ENCODE data around the gene CDC27.
A peak's percentile ranks its signal among the peaks of the same experiment; 100 is the strongest.
"Not testable (repeated sequence)": the region's sequence is repeated elsewhere in the genome, so short reads cannot be mapped to it uniquely, and the experiment has no call there.

CDC27 gene

DNA sequence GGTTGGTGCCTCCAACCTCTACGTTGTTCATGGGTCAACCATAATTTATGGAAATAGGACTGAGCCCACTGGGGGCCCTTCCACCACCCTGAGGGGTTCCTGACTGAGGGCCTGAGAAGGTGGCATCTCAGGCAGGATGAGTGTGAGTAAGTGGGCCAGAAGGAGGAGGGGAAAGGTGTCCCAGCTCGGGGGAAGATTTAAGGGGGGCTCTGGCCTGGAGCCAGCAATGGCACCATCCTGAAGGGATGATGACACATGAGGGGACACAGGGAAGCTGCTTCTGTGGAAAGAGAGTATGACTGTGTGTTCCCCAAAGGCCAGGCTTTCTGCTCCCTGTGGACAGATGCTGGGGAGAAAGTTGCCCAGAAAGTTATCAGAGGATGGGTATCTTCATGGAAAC lies 38.8 kb upstream of the CDC27 start:
- Histone ChIP-seq H3K27ac (no peak overlapping the region), H3K4me3 (ENCODE audit: low read depth, low read length) (no peak overlapping the region), H3K27me3 (replicated peaks) (no peaks in the 10 kb centered on the region), H3K36me3 (replicated peaks) (no peaks in the 10 kb centered on the region)
- DNase-seq = no peak
- in situ Hi-C loops (cut with HindIII; ENCODE audit: low pct_ligation_motif_present, low sequenced_read_pairs) = no loop called here
- TF ChIP-seq, protein P1, sequence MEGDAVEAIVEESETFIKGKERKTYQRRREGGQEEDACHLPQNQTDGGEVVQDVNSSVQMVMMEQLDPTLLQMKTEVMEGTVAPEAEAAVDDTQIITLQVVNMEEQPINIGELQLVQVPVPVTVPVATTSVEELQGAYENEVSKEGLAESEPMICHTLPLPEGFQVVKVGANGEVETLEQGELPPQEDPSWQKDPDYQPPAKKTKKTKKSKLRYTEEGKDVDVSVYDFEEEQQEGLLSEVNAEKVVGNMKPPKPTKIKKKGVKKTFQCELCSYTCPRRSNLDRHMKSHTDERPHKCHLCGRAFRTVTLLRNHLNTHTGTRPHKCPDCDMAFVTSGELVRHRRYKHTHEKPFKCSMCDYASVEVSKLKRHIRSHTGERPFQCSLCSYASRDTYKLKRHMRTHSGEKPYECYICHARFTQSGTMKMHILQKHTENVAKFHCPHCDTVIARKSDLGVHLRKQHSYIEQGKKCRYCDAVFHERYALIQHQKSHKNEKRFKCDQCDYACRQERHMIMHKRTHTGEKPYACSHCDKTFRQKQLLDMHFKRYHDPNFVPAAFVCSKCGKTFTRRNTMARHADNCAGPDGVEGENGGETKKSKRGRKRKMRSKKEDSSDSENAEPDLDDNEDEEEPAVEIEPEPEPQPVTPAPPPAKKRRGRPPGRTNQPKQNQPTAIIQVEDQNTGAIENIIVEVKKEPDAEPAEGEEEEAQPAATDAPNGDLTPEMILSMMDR (IDR thresholded peaks at IDR 0.05; ENCODE audit: low read depth, low read length, missing control alignments) = no peak

GRCh38 chr17:47225911-47226688 lies 37.0 kb upstream of the CDC27 start:
- in situ Hi-C loops (cut with HindIII; ENCODE audit: low pct_ligation_motif_present, low sequenced_read_pairs) = no loop called here
- no peak for DNase-seq

GRCh38 chr17:47225436-47225858 lies 36.4 kb upstream of the CDC27 start:
- Histone ChIP-seq H3K36me3 (replicated peaks) (no peaks in the 10 kb centered on the region), H3K27me3 (replicated peaks) (no peaks in the 10 kb centered on the region), H3K27ac (peak overlapping the region; percentile 89), H3K4me3 (ENCODE audit: low read depth, low read length) (no peak overlapping the region)
- TF ChIP-seq, protein P1 (IDR thresholded peaks at IDR 0.05; ENCODE audit: low read depth, low read length, missing control alignments) = no peak
- peak; percentile 91 for DNase-seq
- in situ Hi-C loops (cut with HindIII; ENCODE audit: low pct_ligation_motif_present, low sequenced_read_pairs) = no loop called here

More at GRCh38 chr17:47225911-47226688, 37.0 kb upstream of the CDC27 start:
- Histone ChIP-seq H3K36me3 (replicated peaks) (no peaks in the 10 kb centered on the region), H3K27ac (peak overlapping the region; percentile 89), H3K4me3 (ENCODE audit: low read depth, low read length) (no peak overlapping the region), H3K27me3 (replicated peaks) (no peaks in the 10 kb centered on the region)
- TF ChIP-seq, protein P1 (IDR thresholded peaks at IDR 0.05; ENCODE audit: low read depth, low read length, missing control alignments) = no peak

DNA sequence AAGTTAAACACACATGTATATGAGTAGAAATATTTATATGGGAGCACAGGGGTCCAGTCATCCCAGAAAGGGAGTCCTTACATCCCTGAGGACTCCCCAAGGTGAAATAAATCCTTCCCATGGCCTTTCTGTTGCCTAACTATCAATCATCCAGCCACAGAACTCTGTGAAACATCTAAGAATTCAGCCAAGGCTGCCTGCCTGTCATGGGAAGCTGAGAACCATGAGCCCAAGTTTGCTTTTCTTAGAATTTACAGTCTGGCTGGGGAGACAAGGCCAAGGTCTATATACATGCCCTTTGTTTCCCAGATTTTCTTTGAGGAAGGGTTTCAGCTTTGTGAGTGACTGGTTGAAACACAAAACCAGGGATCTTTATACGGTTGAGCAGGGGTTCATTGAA lies 35.9 kb upstream of the CDC27 start:
- Histone ChIP-seq H3K36me3 (replicated peaks) (no peaks in the 10 kb centered on the region), H3K27ac (peak overlapping the region; percentile 89), H3K27me3 (replicated peaks) (no peaks in the 10 kb centered on the region), H3K4me3 (ENCODE audit: low read depth, low read length) (no peak overlapping the region)
- no peak for DNase-seq
- TF ChIP-seq, protein P1 (IDR thresholded peaks at IDR 0.05; ENCODE audit: low read depth, low read length, missing control alignments) = no peak
- in situ Hi-C loops (cut with HindIII; ENCODE audit: low pct_ligation_motif_present, low sequenced_read_pairs) = no loop called here

- H3K27ac ChIP-seq; in situ Hi-C loops (cut with HindIII; ENCODE audit: low pct_ligation_motif_present, low sequenced_read_pairs); DNase-seq; H3K27me3 ChIP-seq (replicated peaks); H3K4me3 ChIP-seq (ENCODE audit: low read depth, low read length); H3K36me3 ChIP-seq (replicated peaks): not testable (repeated sequence)
Observed at GRCh38 chr17:47224077-47224476, 35.0 kb upstream of the CDC27 start.

DNA sequence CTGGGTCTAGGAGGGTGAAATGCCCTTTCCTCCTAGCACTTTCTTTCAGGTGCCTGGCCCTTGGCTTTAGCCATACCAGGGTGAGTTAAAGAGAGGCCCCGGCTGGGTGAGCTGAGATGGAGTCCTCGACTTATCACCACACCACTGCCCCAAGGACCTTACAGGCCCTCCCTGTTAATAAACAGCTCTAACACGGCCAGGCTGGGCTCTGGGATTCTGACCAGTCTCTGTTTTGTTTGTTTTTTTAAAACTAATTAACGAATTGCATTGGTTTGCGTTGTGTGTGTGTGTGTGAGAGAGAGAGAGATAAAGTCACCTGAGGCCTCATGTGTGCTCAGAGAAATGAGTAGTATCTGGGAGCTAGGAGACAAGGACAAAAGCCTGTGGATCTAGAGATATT lies 34.4 kb upstream of the CDC27 start:
- H3K4me3 ChIP-seq (ENCODE audit: low read depth, low read length) = no peak overlapping the region
- no peaks in the 10 kb centered on the region for H3K36me3 ChIP-seq (replicated peaks)
- no peak for DNase-seq
- no peaks in the 10 kb centered on the region for H3K27me3 ChIP-seq (replicated peaks)
- TF ChIP-seq, protein P1 (IDR thresholded peaks at IDR 0.05; ENCODE audit: low read depth, low read length, missing control alignments) = no peak
- H3K27ac ChIP-seq = no peak overlapping the region
- in situ Hi-C loops (cut with HindIII; ENCODE audit: low pct_ligation_motif_present, low sequenced_read_pairs) = no loop called here

Data from brain microvascular endothelial cell (primary cell).